GM06990 (cell line): ENCODE measurements around the gene NOP16.

ENCODE experiments used
- DNase-seq: peaks from one replicate; pipeline ENCODE4 v3.0.0-alpha.2; 2011; ENCODE audit not compliant: insufficient read length; ENCODE audit errors: extremely low read depth
- H3K27me3 ChIP-seq: replicated peaks from 2 replicates; pipeline ENCODE4 v1.6.0; 2011; ENCODE audit warnings: low read length; ENCODE audit not compliant: control insufficient read depth, insufficient read depth
- H3K36me3 ChIP-seq: 2 replicates; pipeline ENCODE4 v1.5.1; 2011; ENCODE audit warnings: low read length; ENCODE audit not compliant: control insufficient read depth, insufficient read depth
- H3K4me3 ChIP-seq: replicated peaks from 2 replicates; pipeline ENCODE4 v1.5.1; 2011; ENCODE audit warnings: low read depth, mild to moderate bottlenecking, control low read depth, low read length
- TF ChIP-seq, protein P1 (sequence below): IDR thresholded peaks from 2 replicates; pipeline ENCODE4 v1.5.1; 2011; ENCODE audit warnings: low read length, control low read depth, mild to moderate bottlenecking, inconsistent platforms; ENCODE audit not compliant: insufficient read depth, poor library complexity, severe bottlenecking

The NOP16 gene

GRCh38 chr5:176418251-176418650 is 29.9 kb upstream of the NOP16 start:
- TF ChIP-seq, protein P1, sequence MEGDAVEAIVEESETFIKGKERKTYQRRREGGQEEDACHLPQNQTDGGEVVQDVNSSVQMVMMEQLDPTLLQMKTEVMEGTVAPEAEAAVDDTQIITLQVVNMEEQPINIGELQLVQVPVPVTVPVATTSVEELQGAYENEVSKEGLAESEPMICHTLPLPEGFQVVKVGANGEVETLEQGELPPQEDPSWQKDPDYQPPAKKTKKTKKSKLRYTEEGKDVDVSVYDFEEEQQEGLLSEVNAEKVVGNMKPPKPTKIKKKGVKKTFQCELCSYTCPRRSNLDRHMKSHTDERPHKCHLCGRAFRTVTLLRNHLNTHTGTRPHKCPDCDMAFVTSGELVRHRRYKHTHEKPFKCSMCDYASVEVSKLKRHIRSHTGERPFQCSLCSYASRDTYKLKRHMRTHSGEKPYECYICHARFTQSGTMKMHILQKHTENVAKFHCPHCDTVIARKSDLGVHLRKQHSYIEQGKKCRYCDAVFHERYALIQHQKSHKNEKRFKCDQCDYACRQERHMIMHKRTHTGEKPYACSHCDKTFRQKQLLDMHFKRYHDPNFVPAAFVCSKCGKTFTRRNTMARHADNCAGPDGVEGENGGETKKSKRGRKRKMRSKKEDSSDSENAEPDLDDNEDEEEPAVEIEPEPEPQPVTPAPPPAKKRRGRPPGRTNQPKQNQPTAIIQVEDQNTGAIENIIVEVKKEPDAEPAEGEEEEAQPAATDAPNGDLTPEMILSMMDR = no peak
- Histone ChIP-seq H3K4me3 (no peak overlapping the region), H3K27me3 (no peaks in the 10 kb centered on the region), H3K36me3 (0 out of 2 replicates have a peak, but pooled peaks cover 2% of the 10 kb centered on the region)
- no peak for DNase-seq

DNA sequence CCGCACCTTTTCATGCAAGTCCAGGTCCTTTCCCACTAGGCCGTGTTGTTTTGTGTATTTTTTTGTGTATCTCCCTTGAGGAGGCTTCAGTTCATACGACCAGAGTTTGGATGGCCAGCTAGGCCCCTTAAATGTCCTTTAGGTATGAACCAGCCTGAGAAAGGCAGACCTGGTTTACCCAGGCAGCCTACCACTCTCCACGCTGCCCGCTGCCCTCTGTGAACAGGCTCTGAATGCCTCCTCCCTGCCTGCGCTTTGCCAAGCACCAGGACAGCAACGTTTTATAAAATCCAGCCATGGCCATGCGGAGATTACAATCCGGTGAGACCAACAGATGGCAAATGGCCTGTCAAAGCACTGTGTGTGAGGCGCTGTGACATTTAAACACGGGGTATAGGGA is 28.6 kb upstream of the NOP16 start:
- no peak for DNase-seq
- peak overlapping the region; percentile 47; the same call in 1 of the 2 replicates for H3K4me3 ChIP-seq

GRCh38 chr5:176415952-176416924 is 27.8 kb upstream of the NOP16 start, which contains the start of gene CLTB:
Gene CLTB, minus strand, starts transcription at chr5:176416539. Its CDS starts 176 bp downstream, at chr5:176416363.
- DNase-seq = peak; percentile 91
- Histone ChIP-seq H3K4me3 (peak within 1 kb of the TSS; percentile 81), H3K36me3 (peaks cover 2% of the 10 kb centered on the region; the same call in 1 of the 2 replicates), H3K27me3 (no peaks in the 10 kb centered on the region)
- TF ChIP-seq, protein P1 = peak; percentile 7

More for the DNA sequence above, 28.6 kb upstream of the NOP16 start:
- peaks cover 2% of the 10 kb centered on the region; the same call in 1 of the 2 replicates for H3K36me3 ChIP-seq
- TF ChIP-seq, protein P1 = no peak
- no peaks in the 10 kb centered on the region for H3K27me3 ChIP-seq

GRCh38 chr5:176415240-176415951 is 27.0 kb upstream of the NOP16 start:
- peaks cover 2% of the 10 kb centered on the region; the same call in 1 of the 2 replicates for H3K36me3 ChIP-seq
- DNase-seq = peak; percentile 30
- no peaks in the 10 kb centered on the region for H3K27me3 ChIP-seq
- TF ChIP-seq, protein P1 = no peak
- peak overlapping the region; percentile 81 for H3K4me3 ChIP-seq

- no peak overlapping the region for H3K4me3 ChIP-seq
- TF ChIP-seq, protein P1 = no peak
- DNase-seq = no peak
- H3K36me3 ChIP-seq = peaks cover 3% of the 10 kb centered on the region
- H3K27me3 ChIP-seq = no peaks in the 10 kb centered on the region
Measured at GRCh38 chr5:176414704-176415103, 26.3 kb upstream of the NOP16 start.
